ENCODE data around the gene ITPK1.

The ITPK1 gene

GRCh38 chr14:92995620-92996019, 120.1 kb downstream of the ITPK1 start:
- H3K9me3 ChIP-seq (ENCODE audit: low read length) = no peaks in the 10 kb centered on the region
- H3K4me1 ChIP-seq (ENCODE audit: insufficient read depth, low read length) = peaks cover 52% of the 10 kb centered on the region
- no peak overlapping the region for H3K9ac ChIP-seq (ENCODE audit: low read length)
- peaks cover 16% of the 10 kb centered on the region for H3K36me3 ChIP-seq (ENCODE audit: insufficient read depth, low read length)
- no peak overlapping the region for H3K27ac ChIP-seq (ENCODE audit: low read depth, low read length)
- H3K27me3 ChIP-seq (ENCODE audit: control insufficient read depth in 1 of 2, insufficient read depth in 2 of 2, low read length in 2 of 2) = no peaks in the 10 kb centered on the region
- no peak overlapping the region for H3K4me3 ChIP-seq (ENCODE audit: low read depth in 1 of 2, low read length in 2 of 2)

DNA sequence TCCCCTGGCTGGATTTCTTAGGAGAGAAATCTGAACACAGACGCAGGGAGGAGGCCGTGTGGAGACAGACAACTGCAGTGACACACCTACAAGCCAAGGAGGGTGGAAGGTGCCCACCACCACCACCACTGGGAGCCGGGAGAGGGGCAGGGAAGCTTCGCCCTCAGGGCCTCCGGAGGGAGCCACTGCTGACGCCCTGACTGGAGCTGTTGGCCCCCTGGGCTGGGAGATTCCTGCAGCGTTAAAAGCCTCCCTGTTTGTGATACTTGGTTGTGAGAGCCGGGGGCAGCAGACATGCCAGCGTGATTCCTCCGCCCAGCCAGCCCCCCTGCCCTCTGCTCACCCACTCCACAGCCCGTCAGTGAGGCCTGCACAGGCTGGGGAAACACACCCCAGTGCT, 120.8 kb downstream of the ITPK1 start:
- no peaks in the 10 kb centered on the region for H3K27me3 ChIP-seq (ENCODE audit: control insufficient read depth in 1 of 2, insufficient read depth in 2 of 2, low read length in 2 of 2)
- peak overlapping the region; percentile 5 for H3K27ac ChIP-seq (ENCODE audit: low read depth, low read length)
- peaks cover 16% of the 10 kb centered on the region for H3K36me3 ChIP-seq (ENCODE audit: insufficient read depth, low read length)
- peaks cover 46% of the 10 kb centered on the region for H3K4me1 ChIP-seq (ENCODE audit: insufficient read depth, low read length)
- no peak overlapping the region for H3K4me3 ChIP-seq (ENCODE audit: low read depth in 1 of 2, low read length in 2 of 2)
- no peak overlapping the region for H3K9ac ChIP-seq (ENCODE audit: low read length)
- no peaks in the 10 kb centered on the region for H3K9me3 ChIP-seq (ENCODE audit: low read length)

- H3K9me3 ChIP-seq (ENCODE audit: low read length) = no peaks in the 10 kb centered on the region
- peak overlapping the region; percentile 31 for H3K27ac ChIP-seq (ENCODE audit: low read depth, low read length)
- H3K9ac ChIP-seq (ENCODE audit: low read length) = peak overlapping the region; percentile 9
- H3K36me3 ChIP-seq (ENCODE audit: insufficient read depth, low read length) = peaks cover 16% of the 10 kb centered on the region
- no peaks in the 10 kb centered on the region for H3K27me3 ChIP-seq (ENCODE audit: control insufficient read depth in 1 of 2, insufficient read depth in 2 of 2, low read length in 2 of 2)
- no peak overlapping the region for H3K4me3 ChIP-seq (ENCODE audit: low read depth in 1 of 2, low read length in 2 of 2)
- peaks cover 38% of the 10 kb centered on the region for H3K4me1 ChIP-seq (ENCODE audit: insufficient read depth, low read length)
Measured at GRCh38 chr14:92994131-92994676, 121.5 kb downstream of the ITPK1 start.

DNA sequence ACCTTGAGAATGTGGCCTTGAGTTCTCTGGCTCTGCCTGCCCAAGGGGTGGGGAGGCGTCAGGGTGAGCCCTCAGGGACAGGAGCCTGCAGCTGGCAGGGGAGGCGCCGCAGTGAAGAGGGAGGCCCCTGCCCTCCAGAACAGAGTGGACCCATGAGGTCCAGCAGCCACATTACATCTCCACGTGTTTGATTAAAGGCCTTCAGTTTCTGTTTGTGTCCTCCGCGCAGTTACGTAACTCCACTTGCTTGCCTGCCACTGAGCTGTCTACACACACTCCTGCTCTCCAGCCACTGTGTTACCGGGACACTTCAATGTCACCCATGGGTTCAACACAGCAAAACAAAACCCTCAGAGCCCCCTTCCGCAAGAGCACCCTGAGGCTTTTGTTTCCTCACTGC, 122.4 kb downstream of the ITPK1 start:
- Histone ChIP-seq H3K4me3 (ENCODE audit: low read depth in 1 of 2, low read length in 2 of 2) (no peak overlapping the region), H3K4me1 (ENCODE audit: insufficient read depth, low read length) (peaks cover 29% of the 10 kb centered on the region), H3K36me3 (ENCODE audit: insufficient read depth, low read length) (peaks cover 16% of the 10 kb centered on the region), H3K9me3 (ENCODE audit: low read length) (no peaks in the 10 kb centered on the region), H3K27ac (ENCODE audit: low read depth, low read length) (peak overlapping the region; percentile 78), H3K9ac (ENCODE audit: low read length) (peak overlapping the region; percentile 9), H3K27me3 (ENCODE audit: control insufficient read depth in 1 of 2, insufficient read depth in 2 of 2, low read length in 2 of 2) (no peaks in the 10 kb centered on the region)

- Histone ChIP-seq H3K4me3 (ENCODE audit: low read depth in 1 of 2, low read length in 2 of 2) (no peak overlapping the region), H3K4me1 (ENCODE audit: insufficient read depth, low read length) (peaks cover 35% of the 10 kb centered on the region), H3K36me3 (ENCODE audit: insufficient read depth, low read length) (peaks cover 16% of the 10 kb centered on the region), H3K9ac (ENCODE audit: low read length) (no peak overlapping the region), H3K27me3 (ENCODE audit: control insufficient read depth in 1 of 2, insufficient read depth in 2 of 2, low read length in 2 of 2) (no peaks in the 10 kb centered on the region), H3K9me3 (ENCODE audit: low read length) (no peaks in the 10 kb centered on the region), H3K27ac (ENCODE audit: low read depth, low read length) (peak overlapping the region; percentile 30)
Measured at GRCh38 chr14:92991536-92991935, 124.2 kb downstream of the ITPK1 start.

GRCh38 chr14:92990456-92991430, 125.0 kb downstream of the ITPK1 start:
- H3K4me3 ChIP-seq (ENCODE audit: low read depth in 1 of 2, low read length in 2 of 2) = no peak overlapping the region

GRCh38 chr14:92988786-92989755, 126.7 kb downstream of the ITPK1 start:
- Histone ChIP-seq H3K4me1 (ENCODE audit: insufficient read depth, low read length) (peaks cover 46% of the 10 kb centered on the region), H3K4me3 (ENCODE audit: low read depth in 1 of 2, low read length in 2 of 2) (no peak overlapping the region), H3K27ac (ENCODE audit: low read depth, low read length) (peak overlapping the region; percentile 22), H3K27me3 (ENCODE audit: control insufficient read depth in 1 of 2, insufficient read depth in 2 of 2, low read length in 2 of 2) (no peaks in the 10 kb centered on the region), H3K9me3 (ENCODE audit: low read length) (no peaks in the 10 kb centered on the region), H3K9ac (ENCODE audit: low read length) (no peak overlapping the region), H3K36me3 (ENCODE audit: insufficient read depth, low read length) (peaks cover 16% of the 10 kb centered on the region)

More at GRCh38 chr14:92990456-92991430, 125.0 kb downstream of the ITPK1 start:
- Histone ChIP-seq H3K27me3 (ENCODE audit: control insufficient read depth in 1 of 2, insufficient read depth in 2 of 2, low read length in 2 of 2) (no peaks in the 10 kb centered on the region), H3K4me1 (ENCODE audit: insufficient read depth, low read length) (peaks cover 43% of the 10 kb centered on the region), H3K9ac (ENCODE audit: low read length) (no peak overlapping the region), H3K36me3 (ENCODE audit: insufficient read depth, low read length) (peaks cover 16% of the 10 kb centered on the region), H3K27ac (ENCODE audit: low read depth, low read length) (peak overlapping the region; percentile 30), H3K9me3 (ENCODE audit: low read length) (no peaks in the 10 kb centered on the region)

- no peaks in the 10 kb centered on the region for H3K9me3 ChIP-seq (ENCODE audit: low read length)
- H3K9ac ChIP-seq (ENCODE audit: low read length) = no peak overlapping the region
- peak overlapping the region; percentile 50 for H3K27ac ChIP-seq (ENCODE audit: low read depth, low read length)
- H3K4me1 ChIP-seq (ENCODE audit: insufficient read depth, low read length) = peaks cover 35% of the 10 kb centered on the region
- no peaks in the 10 kb centered on the region for H3K27me3 ChIP-seq (ENCODE audit: control insufficient read depth in 1 of 2, insufficient read depth in 2 of 2, low read length in 2 of 2)
- H3K4me3 ChIP-seq (ENCODE audit: low read depth in 1 of 2, low read length in 2 of 2) = no peak overlapping the region
- H3K36me3 ChIP-seq (ENCODE audit: insufficient read depth, low read length) = peaks cover 8% of the 10 kb centered on the region
Measured at GRCh38 chr14:92987713-92988510, 127.8 kb downstream of the ITPK1 start.

- H3K4me1 ChIP-seq (ENCODE audit: insufficient read depth, low read length) = peaks cover 39% of the 10 kb centered on the region
- H3K27me3 ChIP-seq (ENCODE audit: control insufficient read depth in 1 of 2, insufficient read depth in 2 of 2, low read length in 2 of 2) = no peaks in the 10 kb centered on the region
- H3K36me3 ChIP-seq (ENCODE audit: insufficient read depth, low read length) = peaks cover under 1% of the 10 kb centered on the region
- no peaks in the 10 kb centered on the region for H3K9me3 ChIP-seq (ENCODE audit: low read length)
- H3K4me3 ChIP-seq (ENCODE audit: low read depth in 1 of 2, low read length in 2 of 2) = no peak overlapping the region
- peak overlapping the region; percentile 50 for H3K27ac ChIP-seq (ENCODE audit: low read depth, low read length)
- no peak overlapping the region for H3K9ac ChIP-seq (ENCODE audit: low read length)
Measured at GRCh38 chr14:92987148-92987570, 128.6 kb downstream of the ITPK1 start.

DNA sequence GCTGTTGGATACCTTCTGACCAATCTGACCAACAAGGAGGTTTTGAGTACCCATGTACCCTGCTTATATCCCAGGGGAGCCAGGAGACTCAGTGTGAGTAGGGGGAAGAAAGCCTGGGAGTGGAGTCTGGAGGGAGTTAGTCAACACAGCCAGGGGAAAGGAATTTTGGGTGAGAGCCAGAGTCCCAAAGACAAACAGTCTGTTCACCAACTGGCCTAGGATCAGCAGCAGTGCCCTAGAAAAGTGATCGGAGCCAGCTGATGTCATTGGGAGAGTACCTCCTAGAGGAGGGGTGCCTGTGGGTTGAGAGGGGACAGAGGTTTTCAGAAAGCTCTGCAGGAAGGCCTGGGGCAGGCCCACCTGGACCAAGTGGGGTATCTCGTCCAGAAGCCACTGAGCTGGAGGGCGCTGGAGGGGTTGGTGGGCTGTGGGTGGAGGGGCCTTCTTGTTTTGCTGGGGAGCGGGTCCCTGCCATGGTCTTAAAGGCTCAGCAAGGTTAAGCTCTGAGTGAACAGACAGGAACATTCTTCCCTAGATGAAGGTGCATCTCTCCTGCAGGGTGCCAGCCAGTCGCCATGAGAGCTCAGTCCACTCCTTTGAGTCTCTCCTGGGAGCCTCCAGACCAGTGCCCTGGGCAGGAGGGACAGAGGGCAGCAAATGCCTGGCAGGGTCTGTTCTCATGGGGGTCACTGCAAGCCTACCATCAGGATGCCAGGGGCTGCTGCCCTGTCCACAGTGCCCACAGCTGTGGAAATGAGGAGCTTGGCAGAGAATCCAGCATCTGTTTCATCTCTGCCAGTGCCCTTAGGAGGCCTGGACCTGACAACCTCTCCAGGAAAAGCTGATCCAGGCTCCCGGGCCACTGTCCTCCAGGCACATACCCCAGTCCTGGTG, 129.2 kb downstream of the ITPK1 start:
- Histone ChIP-seq H3K9me3 (ENCODE audit: low read length) (no peaks in the 10 kb centered on the region), H3K27ac (ENCODE audit: low read depth, low read length) (peak overlapping the region; percentile 50), H3K4me3 (ENCODE audit: low read depth in 1 of 2, low read length in 2 of 2) (no peak overlapping the region), H3K9ac (ENCODE audit: low read length) (no peak overlapping the region), H3K4me1 (ENCODE audit: insufficient read depth, low read length) (peaks cover 36% of the 10 kb centered on the region), H3K27me3 (ENCODE audit: control insufficient read depth in 1 of 2, insufficient read depth in 2 of 2, low read length in 2 of 2) (no peaks in the 10 kb centered on the region), H3K36me3 (ENCODE audit: insufficient read depth, low read length) (no peaks in the 10 kb centered on the region)

Measured in muscle layer of colon (tissue), 2 donors.